NCI-H187 treated with DMSO at 0.1 percent for 48 hours (cell line): ENCODE data around the gene CDK5RAP3.
"Not testable (repeated sequence)": the region's sequence is repeated elsewhere in the genome, so short reads cannot be mapped to it uniquely, and the experiment has no call there.

Experiments
- DNase-seq: peaks from one replicate; lab custom pipeline; 2025; lab: John Stamatoyannopoulos, UW

Gene CDK5RAP3

DNA sequence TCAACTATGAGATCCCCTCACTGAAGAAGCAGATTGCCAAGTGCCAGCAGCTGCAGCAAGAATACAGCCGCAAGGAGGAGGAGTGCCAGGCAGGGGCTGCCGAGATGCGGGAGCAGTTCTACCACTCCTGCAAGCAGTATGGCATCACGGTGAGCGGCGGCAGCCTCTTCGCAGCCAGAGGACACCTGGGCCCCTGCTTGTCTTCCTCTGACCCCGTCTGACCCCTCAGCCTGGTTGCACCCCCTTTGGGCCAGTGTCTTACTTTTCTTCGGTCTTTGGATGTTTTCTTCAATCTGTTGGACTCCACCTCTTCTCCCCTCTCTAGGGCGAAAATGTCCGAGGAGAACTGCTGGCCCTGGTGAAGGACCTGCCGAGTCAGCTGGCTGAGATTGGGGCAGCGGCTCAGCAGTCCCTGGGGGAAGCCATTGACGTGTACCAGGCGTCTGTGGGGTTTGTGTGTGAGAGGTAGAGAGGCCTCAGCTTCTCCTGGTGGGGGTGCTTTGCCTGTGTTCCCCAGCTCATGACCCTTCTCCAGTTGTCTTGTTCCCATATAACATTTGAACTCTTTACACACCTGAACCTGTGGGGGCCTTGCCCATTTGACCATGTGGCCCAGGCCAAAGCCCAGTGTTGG lies 4.4 kb downstream of the CDK5RAP3 start:
- no peak for DNase-seq

DNA sequence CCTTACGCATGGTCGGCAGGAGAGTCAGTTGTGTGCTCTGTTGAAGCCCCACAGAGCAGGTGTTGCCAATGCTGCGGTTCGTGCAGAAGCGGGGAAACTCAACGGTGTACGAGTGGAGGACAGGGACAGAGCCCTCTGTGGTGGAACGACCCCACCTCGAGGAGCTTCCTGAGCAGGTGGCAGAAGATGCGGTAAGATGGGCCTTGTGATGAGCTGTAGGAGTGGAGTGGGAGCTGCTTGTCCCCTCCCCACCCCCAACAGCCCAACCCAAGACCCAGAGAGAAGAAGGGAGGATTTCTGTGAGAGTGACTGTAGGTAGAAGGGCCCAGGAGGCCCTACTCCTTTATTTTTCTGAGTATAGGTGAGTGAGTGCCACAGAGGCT lies 4.9 kb downstream of the CDK5RAP3 start:
- DNase-seq, result no peak

DNA sequence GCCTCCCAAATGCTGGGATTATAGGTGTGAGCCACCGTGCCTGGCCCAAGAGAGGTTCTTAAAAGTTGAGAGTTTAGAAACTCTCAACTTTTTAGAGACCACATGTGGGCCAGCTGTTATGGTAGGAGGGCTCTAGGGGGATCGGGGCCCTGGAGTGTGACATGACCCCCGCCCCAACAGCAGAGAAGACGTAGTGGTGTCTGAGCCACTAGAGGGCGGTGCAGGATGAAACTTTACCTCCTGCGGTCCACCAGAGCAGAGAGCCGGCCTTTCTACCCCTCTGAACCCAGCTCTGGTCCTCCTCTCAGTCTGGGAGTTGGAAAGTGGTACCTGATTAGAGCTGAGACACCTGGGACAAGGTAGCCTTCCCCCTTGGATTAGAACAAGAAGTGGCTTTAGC lies 7.4 kb downstream of the CDK5RAP3 start:
- DNase-seq, result no peak

DNA sequence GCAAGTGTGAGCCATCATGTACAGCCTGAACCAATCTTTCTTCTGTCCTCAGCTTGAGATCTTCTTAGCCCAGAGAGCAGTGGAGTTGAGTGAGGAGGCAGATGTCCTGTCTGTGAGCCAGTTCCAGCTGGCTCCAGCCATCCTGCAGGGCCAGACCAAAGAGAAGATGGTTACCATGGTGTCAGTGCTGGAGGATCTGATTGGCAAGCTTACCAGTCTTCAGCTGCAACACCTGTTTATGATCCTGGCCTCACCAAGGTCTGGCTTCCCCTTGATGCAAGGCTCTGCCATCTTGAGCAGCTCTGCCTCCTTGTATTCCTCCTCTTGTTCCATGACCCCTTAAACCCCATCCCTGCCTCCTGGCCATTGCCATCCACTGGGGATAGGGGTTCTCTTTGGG lies 9.6 kb downstream of the CDK5RAP3 start:
- DNase-seq, result no peak

DNA sequence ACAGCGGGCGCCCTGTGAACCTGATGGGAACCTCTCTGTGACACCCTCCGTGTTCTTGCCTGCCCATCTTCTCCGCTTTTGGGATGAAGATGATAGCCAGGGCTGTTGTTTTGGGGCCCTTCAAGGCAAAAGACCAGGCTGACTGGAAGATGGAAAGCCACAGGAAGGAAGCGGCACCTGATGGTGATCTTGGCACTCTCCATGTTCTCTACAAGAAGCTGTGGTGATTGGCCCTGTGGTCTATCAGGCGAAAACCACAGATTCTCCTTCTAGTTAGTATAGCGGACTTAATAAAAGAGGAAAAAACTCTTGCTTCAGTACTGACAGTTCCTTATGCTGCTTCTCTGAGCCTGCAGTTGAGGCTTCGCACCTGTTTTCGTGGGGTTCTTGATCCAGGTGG lies 10.5 kb downstream of the CDK5RAP3 start:
- DNase-seq, result no peak

DNA sequence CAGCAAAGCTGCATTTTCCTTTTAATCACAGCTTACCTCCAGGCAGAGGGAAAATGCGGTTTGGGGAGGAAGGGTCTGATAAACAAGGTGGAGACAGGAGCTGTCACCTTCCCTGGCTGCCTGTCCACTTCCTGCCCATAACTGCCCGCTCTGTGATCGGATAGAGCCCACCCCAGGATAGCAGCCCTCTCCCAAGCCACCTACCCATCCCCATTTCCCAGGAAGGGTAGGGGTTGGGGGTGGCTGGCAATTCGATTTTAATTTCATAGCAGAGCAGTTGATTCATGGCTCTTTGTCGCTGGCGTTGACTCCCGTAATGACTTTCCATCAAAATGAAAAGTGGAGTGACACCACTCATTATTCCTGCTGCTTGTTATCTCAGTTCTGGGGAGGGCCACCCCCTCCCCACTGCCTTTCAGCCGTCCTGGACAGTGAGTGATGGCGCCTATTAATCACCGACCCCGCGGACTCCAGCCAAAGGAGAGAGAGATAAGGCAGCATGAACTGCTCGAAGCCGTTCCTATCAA lies 11.2 kb downstream of the CDK5RAP3 start:
- DNase-seq, result no peak

DNA sequence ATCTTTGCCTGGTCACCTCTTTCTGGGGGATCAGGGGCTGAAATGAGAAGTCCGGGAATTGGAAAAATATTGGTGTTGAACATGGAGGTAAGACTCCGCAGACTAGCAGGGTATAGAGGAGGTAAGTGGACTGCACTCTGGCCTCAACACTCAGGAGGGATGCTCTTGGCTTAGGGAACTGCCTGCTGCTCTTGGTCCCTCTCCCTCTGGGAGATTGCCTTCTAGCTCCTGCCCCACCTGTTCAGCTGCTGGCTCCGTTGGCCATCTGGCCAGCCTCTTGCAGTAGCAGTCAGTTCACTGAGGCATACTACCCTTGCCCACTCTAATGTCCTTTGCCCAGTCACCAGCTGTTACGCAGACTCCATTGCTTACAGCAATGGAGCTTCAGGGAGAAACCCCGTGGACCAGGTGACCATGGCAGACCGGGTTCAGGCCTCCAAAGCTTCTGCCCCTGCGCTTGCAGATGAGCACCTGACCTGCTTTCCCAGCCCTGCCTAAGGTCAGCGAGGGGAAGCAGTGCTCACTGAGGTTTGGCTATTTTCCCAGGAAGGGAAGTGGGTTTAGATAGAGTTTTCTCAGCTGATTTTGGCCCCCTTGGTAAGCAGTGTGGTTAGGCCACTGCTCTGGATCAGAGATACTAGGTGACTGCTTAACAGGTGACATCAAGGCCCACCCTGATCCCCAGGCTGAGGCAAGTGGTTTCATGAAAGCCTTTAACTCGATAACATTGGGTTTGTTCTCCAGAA lies 11.9 kb downstream of the CDK5RAP3 start:
- DNase-seq, result no peak

DNA sequence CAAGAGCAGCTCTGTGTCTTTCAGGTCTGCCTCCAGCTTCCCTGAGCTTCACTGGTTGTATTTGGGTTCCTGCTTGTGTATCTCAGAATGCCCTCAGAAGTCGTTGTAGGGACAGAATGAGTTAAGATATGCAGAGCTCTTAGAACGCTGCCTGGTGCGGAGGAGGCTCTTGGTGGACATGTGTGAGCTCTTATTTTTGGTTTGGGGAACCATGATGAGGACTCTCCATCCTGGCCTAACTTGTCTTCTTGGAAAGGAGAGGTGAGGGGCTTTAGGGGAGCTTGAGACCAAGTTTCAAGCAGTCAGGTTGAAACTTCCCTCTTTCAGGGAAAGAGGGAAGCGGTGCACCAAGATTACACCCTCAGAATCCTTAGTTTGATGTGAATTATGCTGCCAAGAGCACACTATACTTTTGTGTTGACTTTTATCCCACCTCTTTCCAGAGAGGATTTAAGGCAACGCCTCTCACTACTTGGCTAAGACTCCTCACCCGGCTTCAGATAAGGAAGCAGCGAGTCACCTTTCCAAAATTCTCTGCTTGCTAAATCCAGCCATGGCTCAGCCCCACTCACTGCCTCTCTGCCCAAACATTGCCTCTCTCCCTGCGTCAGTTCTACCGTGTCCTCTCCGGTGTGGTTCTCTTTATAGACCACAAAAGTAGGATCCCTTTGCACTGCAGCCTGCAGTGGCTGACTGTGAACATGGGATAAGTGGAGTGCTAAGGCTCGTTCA lies 12.7 kb downstream of the CDK5RAP3 start:
- no peak for DNase-seq

DNA sequence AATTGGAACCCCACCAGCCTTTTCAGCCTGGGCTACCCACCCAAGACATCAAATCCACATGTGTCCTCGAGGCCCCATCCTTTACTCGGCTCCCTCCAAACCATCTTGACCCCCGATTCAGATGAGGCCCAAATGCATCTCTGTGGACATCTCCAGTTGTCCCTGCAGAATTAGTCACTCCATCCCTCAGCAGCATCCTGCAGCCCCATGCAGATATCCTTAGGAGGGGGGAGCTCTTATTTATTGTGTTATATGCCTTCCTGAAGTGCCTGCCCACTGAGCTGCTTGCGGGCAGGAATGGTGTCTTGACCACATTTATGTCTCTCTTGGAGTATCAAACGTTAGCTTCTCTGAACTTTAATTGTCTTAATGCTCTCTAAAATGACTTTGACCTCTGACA lies 15.6 kb downstream of the CDK5RAP3 start:
- no peak for DNase-seq

DNA sequence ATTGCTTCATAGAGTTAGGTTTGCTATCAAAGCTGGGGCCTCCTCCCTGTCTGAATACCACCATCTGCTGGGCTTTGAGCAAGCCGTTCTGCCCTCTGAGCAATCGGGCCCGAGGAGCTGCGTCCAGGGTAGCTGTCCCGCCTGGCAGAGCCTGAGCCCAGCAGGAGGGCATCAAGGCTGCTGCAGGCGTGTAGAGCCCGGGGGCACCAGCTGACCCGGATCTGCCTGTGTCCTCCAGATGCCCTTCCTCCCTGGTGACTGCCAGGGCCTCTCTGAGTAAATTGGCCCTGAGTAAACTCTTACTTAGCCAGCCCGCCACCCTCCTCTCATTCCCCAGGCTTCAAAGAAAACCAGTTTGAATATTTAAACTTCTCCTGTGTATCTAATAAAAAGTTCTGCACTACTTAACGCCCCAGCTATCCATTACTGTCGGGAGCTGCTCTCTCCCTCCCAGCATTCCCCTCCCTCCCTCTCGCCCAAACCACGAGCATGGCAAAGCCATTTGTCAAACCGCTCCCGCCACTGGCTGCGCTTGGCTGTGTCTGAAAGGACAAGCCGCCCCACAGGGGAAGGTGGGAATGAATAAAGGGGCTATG lies 16.4 kb downstream of the CDK5RAP3 start:
- DNase-seq, result no peak

DNA sequence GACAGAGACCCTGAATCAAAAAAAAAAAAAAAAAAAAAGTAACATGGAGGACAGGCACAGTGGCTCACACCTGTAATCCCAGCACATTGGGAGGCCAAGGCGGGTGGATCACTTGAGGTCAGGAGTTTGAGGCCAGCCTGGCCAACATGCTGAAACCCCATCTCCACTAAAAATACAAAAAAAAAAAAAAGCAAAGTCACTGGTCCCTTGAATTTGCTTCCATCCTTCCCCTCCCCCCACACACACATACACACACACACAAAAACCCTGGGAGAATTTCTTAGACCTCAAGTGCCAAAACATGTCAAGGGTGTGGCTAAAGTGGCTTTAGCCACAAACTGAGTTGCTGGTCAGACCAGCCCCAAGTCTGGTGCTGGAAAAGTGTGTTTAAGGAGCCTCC lies 17.5 kb downstream of the CDK5RAP3 start:
- not testable (repeated sequence) for DNase-seq

DNA sequence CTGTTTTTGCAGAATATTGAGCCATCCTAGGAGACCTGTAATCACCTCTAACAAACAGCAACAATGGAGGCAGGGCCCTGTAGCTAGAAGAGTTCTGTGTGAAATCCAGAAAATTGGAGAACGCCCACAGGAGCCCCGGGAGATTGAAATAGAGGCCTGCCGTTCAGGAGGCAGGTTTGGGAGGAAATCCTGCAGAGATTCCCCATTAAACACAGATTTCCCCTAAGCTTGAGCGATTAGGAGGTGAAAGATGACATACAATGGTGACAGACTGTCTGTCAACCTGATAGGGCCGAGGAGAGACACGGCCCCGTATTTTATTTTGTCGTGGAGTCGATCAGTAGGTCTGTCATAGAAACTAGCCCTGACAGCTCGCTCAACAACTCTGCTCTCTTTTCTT lies 18.2 kb downstream of the CDK5RAP3 start:
- no peak for DNase-seq

DNA sequence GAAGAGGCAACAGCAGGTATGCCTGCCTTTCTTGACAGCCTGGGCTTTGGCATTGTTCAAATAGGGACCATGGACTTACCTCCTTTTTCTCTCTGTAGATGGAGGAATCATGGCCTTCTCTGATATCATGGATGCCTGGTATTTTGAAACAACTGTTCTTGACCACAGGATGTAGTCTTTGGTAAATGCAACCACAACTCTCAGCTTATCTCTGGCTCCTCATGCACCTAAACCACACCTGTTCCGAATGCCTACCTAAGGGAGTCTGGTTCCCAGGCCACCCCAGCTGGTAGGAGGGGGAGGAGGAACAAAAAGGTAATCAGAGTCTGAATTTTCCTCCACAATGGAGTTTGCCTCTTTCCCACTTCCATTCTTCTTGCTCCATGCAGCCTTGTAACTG lies 18.8 kb downstream of the CDK5RAP3 start:
- no peak for DNase-seq

DNA sequence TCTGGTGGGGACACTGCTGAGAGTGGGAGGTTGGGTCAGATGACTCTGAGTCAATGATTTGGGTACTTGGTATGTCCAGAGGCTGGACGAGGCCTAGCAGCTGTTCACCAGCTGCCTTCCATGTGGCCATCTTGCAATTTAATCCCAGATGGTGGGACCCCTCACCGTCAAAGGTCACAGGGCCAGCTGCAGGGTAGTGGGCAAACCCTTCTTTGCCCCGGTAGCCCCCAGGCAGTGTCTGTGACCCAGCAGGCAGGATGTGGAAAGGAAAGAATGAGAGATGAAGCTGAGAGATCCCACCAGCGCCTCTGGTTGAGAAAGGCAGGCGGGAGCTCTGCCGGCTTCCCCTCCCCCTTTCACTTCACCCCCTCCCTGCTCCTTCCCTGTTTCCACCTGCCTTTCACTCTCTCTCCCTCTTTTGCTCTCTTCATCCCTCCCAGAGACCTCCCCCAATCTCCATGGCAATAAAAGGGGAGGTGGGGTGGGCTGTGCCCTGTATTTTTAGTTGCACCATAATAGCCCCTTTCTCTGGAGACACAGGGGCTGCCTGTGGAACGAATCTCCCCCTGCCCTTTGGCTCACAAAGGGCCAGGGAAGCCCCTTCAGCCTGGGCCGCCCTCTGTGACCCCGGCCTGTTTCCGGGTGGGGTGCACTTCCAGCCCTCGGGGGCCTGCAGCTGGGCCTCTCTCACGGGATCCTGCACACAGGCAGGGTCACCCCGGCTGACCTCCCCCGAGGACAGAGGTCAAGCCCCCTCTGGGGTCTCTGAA lies 20.2 kb downstream of the CDK5RAP3 start:
- no peak for DNase-seq

DNA sequence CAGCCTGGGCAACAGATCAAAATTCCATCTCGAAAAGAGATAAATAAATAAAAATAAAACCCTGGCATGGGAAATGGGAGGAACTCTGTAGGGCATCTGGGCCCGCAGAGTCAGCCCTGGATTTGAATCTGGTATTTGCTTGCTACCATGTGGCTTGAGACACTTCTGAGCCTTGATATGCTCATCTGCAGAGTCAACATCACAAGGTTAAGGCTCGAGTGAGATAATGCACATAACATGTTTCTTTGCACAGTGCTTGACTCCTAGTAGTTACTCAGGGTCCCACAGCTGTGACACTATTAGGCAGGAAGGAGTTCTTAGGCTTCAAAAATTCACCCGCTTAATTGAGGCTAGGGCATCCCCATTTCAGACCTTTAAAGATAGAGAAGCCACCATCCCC lies 21.3 kb downstream of the CDK5RAP3 start:
- DNase-seq, result no peak

DNA sequence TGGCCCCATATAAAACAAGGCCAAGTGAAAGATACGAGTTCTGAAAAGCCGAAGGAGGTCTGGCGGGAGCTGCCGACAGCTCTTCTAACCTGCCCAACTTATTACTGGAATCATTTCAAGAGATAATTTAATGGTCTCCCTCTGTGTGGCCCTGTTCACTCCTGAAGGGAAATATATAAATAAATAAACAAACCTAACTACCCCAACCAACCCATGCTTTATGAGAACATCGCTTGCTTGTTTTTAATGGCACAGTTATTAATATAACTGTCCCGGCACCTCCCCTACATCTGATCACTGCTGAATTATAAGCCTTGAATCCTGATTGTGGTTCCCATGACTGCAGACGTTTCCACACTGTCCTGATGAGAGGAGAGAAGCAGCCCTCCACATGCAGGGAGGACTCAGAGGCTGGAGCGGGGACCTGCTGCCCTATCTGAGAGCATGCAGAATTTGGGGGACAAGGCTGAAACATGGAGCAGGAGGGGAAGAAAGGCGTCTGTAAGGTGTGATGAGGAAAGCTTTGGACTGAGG lies 22.2 kb downstream of the CDK5RAP3 start:
- no peak for DNase-seq

DNA sequence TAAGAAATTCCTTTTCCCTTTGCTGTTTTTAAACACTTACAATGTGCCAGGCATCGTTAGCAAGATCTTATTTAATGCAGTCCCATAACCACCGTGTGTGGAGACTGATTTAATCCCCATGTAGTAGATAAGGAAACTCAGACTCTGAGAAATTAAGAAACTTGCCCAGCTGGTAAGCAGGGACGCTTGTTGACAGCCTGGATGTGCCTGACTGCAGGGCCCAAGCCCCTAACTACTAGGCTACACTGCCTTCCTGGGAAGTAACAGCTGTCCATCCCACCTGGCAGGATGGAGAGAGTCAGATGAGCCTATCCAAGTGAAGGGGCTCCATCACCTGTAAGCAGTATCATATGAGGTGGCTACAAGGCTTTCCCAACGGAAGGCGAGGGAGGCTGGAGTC lies 23.1 kb downstream of the CDK5RAP3 start:
- no peak for DNase-seq

DNA sequence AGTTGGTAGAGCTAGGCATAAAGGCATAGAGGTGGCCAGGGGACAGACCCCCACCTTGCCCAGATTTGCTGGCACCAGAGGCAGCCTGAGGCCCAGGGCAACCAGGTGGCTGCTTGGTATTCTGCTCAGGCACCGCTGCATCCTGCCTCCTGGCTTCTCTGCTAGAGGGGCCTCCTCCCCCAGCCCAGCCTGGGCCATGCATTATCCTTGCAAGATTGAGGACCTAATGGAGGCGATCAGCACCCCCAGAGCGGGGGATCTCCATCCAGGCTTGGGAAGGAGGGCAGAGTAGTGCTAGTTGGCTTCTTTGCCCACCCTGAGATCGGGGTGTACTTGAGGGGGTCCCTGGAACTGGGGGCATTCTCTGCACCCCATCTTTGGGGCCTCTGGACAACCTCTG lies 23.8 kb downstream of the CDK5RAP3 start:
- no peak for DNase-seq

DNA sequence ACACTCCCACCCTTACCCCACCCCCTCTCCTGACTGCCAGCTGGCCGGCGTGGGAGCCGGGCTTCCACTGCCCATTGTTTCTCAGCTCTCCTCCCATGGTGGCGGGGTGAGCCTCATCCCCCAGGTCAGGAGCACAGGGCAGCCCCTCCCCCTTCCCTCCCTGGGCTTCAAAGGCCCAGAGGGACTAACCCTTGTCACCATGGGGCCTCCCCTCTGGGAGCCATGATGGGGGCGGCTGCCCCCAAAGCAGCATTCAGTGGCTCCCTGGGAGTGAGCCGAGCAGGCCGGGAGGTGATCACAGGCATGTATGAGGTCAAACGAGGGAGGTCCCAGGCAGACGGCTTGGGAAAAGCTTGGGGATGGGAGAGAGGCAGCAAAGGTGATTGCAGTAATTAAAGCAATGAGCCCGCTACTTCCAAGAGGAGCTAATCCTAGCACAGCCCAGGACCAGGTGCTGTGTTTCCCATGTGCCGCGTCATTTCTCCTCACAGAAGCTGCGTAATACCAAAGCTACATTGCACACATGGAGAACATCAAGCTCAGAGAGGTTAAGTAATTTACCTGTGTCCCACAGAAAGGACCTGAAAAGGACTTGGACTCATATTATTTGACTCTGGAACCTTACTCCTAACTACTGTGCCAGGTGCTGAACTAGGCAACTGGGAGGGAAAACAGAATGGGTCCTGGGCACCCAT lies 24.5 kb downstream of the CDK5RAP3 start:
- DNase-seq, result no peak

DNA sequence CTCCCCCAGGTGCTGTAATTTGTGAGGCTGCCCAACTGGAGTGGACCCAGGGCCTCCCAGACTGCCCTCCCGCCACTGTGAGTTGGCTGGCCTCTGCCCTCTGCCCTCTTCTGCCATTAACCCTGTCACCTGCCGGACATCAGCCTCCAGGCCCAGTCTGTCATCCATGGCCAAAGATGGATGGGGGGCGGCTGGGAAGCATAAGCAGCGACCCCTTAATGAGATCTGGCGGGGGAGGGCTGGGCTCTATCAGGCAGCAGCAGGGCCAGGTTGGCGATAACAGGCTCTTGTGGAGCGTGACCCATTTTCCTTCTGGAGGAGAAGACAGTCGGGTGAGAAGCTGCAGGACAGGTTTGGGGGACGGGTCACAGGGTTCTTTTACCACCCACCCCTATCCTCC lies 25.3 kb downstream of the CDK5RAP3 start:
- DNase-seq, result no peak

DNA sequence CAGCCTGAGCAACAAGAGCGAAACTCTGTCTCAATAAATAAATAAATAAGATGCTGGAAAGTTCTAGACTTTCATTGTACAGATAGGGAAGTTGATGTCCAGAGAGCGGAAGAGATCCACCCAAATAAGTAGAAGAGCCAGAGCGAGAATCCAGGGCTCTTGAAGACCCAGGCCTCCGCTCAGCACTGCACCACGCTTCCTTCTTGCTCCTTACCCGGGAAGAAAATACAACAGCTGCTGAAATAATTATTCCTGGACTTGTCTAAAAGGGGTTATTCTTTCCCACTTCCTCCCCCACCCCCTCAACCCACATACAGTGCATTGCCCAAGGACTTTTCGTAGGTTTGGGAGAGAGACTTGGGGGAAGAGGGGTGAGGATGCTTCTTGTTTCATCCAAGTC lies 26.7 kb downstream of the CDK5RAP3 start:
- DNase-seq, result no peak
